Islet precursor cell (in vitro differentiated cells): ENCODE results near the gene GPD1L.
"Not testable (repeated sequence)": the region's sequence is repeated elsewhere in the genome, so short reads cannot be mapped to it uniquely, and the experiment has no call there.

Experiments used
- DNase-seq: peaks from one replicate; pipeline ENCODE4 v3.0.0-alpha.2; 2018

GPD1L gene

GRCh38 chr3:32106929-32107362 is 526 bp downstream of the GPD1L start:
- DNase-seq = no peak

GRCh38 chr3:32108224-32108623 is 1.8 kb downstream of the GPD1L start:
- DNase-seq = not testable (repeated sequence)

DNA sequence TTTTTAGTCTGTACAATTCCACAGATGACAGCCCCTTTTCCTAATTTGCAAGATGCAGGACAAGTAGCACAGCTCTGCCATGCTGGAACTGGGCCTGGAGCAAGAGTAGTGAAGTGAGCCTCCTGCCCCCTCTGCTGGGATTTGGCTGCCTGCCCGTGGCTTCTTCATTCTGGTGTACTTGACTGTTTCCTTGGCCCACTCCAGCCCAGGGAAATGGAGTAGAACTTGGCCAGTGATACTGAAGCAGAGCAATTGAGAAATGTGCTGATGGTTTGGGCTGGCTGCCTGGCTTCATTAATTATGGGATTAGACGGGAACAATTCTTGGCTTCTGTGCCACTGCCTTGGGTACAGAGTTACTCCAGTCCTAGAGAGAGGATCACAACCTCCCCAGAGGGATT is 2.8 kb downstream of the GPD1L start:
- peak; percentile 57 for DNase-seq

DNA sequence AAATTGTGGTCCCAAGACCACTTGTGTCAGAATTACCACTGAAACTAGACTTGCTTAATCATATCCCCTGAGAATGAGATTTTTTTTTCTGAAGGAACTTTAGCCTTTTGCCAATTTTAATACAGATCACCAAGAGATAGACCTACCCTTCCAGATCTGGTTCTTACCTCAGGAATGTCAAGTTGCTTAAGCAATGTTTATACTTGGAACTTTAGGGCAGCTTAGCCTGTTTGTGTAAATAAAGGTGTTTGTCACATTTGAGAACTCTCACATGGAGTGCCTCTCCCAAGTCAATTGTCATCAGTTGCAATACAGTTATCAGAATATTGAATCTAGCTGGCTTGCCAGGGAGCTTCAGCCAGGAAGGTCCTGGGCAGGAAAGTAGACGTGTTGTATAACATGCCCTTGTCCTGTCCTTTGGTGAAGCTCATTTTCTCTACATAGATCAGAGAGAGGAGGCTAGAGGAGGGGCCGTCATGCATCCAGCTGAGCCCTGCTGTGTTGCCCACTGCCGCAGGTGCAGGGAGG is 3.9 kb downstream of the GPD1L start:
- no peak for DNase-seq

DNA sequence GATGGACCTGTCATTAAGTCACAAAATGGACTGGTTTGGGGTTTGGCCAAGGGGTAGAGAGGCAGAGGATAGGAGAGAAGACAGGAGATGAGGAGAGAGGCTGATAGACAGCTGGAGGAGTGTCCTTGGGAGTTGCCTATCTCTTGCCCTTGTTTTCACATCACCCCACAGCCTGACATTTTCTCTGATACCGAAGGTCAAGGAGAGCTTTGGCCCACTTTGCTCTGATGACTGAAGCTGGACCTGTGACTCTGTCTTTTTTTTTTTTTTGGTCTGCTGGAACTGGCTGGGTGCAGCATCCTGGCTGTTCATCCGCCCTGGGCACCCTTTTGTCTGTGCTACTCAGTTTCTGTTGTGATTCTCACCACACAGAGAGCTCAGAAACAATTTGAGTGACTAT is 5.1 kb downstream of the GPD1L start:
- DNase-seq = no peak

GRCh38 chr3:32113566-32113965 is 7.1 kb downstream of the GPD1L start:
- no peak for DNase-seq

DNA sequence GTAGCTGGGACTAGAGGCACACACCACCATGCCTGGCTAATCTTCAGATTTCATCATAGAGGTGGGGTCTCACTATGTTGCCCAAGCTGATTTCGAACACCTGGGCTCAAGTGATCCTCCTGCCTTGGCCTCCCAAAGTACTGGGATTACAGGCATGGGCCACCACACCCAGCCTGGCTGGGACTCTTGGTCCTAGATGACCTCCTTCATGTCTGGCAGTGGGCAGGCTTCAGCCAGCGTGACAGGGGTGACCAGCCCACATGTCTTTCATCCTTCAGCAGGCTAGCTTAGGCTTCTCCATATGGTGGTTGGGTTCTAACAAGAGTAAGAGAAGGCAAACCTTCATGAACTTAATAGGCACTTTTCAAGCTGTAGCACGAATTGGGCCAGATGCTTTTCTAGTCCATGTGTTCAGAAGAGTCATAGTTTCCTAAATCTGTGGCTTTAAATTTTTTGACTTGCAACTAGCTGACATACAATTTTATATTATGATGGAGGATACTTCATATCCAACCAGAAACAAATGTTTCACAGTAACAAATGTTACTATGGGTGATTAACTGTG is 7.6 kb downstream of the GPD1L start:
- DNase-seq = no peak

GRCh38 chr3:32114546-32115386 is 8.3 kb downstream of the GPD1L start:
- DNase-seq = not testable (repeated sequence)

- DNase-seq = no peak
These were observed 10.9 kb downstream of the GPD1L start for GRCh38 chr3:32117320-32117719.

- DNase-seq = no peak
These were observed 11.8 kb downstream of the GPD1L start for GRCh38 chr3:32118215-32118614.

- DNase-seq = no peak
These were observed 14.1 kb downstream of the GPD1L start for GRCh38 chr3:32120471-32120870.

GRCh38 chr3:32121137-32121536 is 14.7 kb downstream of the GPD1L start:
- DNase-seq = no peak

GRCh38 chr3:32123620-32124019 is 17.2 kb downstream of the GPD1L start:
- no peak for DNase-seq

DNA sequence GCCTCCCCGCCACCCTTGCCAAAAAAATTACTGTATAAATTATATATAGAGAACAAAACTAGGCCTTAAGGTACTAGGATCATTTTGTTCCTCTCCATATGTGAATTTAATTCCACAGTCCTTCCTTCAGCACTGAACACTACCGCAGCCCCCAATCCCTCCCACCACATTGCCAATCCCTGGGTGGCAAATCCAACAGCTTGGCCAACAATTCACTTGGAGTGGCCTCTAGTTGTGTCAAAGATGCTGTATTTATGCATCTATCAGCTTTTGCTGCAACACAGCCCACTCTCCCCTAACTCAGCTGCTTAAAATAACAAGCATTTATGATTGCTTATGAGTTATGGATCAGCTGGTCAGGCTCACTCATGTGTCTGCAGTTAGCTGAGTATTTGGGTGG is 18.6 kb downstream of the GPD1L start:
- DNase-seq = no peak

DNA sequence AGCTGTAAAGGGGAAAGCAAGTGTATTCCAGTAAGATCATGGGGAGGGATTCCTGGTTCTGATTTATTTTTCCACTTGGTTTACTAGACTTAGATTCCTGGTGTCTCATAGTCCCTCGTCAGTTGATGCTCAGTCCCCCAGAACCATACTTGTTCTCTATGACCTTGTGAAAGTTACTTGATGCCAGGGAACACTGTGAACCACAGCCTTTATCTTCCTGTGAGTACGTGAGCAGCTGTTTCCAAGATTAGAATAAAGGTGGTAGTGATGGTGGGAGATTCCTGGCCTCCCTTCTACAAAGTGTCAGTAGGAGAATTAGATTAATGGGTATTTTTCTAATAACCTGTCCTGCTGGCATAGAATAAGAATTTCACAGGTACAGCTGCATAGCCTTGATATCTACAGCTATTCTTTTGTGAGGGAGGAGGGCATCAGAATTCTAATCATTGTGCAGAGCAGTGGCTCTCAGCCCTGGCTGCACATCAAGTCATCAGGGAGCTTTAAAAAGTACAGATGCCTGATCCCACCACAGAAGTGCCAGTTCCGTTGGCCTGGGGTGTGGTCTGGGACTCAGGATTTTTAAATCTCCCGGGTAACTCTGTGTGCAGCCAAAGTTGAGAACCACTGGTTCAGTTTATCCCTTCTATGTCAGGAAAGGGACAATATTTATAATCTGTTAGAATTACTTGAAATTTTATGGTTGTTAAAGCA is 20.0 kb downstream of the GPD1L start:
- no peak for DNase-seq

DNA sequence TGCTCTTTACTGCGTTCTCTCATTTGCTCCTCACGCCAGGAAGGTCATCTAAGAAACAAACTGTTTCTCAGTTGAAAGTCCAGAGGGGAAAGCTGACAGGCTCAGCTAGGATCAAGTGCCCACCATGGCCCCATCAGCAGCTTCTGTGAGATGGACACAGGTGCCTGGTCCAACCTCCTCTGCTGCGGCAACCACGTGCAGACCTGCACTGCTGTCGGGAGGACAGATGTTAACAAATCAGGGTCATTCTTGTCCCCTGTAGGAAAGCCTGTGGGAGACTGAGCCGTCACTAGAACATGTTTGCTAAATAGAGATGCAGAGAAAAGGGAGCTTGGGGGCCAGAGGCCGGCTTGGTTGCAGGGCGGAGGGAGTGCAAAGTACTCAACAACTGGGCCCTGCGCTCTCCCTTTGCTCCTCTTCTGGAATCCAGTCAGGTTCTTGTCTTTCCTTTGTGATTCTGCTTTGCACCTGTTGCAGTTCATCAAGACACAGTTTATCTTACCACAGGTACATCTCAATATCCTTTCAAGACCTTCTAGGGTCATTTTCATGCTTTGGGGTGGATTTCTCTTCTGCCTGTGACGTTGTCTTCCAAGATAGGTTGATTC is 20.9 kb downstream of the GPD1L start:
- no peak for DNase-seq

DNA sequence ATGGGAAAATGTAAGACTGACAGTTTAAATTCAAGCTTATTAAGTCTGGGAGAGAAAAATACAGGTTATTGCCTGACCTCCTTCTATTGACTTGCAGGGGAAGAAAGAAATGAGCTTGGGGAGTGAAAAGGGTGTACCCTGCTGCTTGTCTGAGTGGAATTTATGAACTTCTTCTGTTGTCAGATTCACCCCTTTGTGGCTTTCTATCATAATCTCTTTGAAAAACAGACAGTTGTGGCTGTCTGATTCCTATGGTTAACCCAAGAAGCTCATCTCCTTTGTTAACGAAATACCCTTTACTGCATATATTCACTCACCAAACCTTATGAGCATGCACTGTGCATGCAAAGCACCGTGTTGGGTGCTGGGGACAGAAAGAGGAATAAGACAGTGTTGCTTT is 22.5 kb downstream of the GPD1L start:
- no peak for DNase-seq

GRCh38 chr3:32129832-32130231 is 23.4 kb downstream of the GPD1L start:
- DNase-seq = no peak

DNA sequence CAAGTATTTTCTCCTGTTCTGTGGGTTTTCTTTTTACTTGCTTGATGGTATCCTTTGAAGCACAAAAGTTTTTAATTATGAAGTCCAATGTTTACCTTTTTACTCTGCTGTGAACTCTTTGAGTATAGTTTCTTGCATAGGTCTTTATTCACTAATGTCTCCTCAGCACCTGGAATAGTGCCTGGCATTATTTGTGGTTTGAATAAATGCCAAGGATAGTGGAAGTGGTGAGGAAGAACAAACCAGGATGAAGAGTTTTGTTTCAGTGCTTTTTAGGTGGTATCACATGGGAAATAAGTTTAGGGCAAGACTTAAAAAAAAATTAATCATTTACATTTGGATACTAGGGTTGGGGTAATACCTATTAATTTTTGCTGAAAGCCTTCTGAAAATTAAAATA is 25.7 kb downstream of the GPD1L start:
- DNase-seq = no peak

- no peak for DNase-seq
These were observed 26.3 kb downstream of the GPD1L start for GRCh38 chr3:32132706-32133105.

GRCh38 chr3:32136703-32137102 is 30.3 kb downstream of the GPD1L start:
- DNase-seq = no peak

GRCh38 chr3:32137870-32138269 is 31.4 kb downstream of the GPD1L start:
- peak; percentile 76 for DNase-seq

- no peak for DNase-seq
These were observed 32.2 kb downstream of the GPD1L start for GRCh38 chr3:32138545-32139104.
